Neural cell (in vitro differentiated cells): Measurements from ENCODE around the gene SLC25A13. TPM values are rescaled to one million over a fixed set of nuclear protein-coding genes. Genes with fewer than 3 reads are reported as not detected.

Experiments used
- H2AFZ ChIP-seq: fragments of 200-600, 300-800 bp; sonication (generic), shearing (Covaris generic); 2 replicates; pipeline ENCODE4 v1.6.0; 2014; ENCODE audit warnings: low read depth, mild to moderate bottlenecking, antibody characterized with exemption, low read length, moderate library complexity
- H3F3A ChIP-seq: fragments of 200-600 bp; shearing (Covaris generic); 2 replicates; pipeline ENCODE4 v1.6.1; 2016; ENCODE audit warnings: mild to moderate bottlenecking, moderate library complexity, mixed read lengths, antibody characterized with exemption, low read length; ENCODE audit not compliant: insufficient read depth, poor library complexity, severe bottlenecking
- H3K27ac ChIP-seq: fragments of 200-600, 300-800 bp; sonication (generic), shearing (Covaris generic); 2 replicates; pipeline ENCODE4 v1.5.1; 2014; ENCODE audit warnings: mild to moderate bottlenecking, low read length, moderate library complexity
- H3K27me3 ChIP-seq: fragments of 300-800, 200-600 bp; sonication (generic), shearing (Covaris generic); 2 replicates; pipeline ENCODE4 v1.6.0; 2014; ENCODE audit warnings: mild to moderate bottlenecking, low read depth, low read length, moderate library complexity; ENCODE audit not compliant: insufficient read depth
- H3K36me3 ChIP-seq: fragments of 300-800, 200-600 bp; sonication (generic), shearing (Covaris generic); 2 replicates; pipeline ENCODE4 v1.5.1; 2014; ENCODE audit warnings: mild to moderate bottlenecking, antibody characterized with exemption, low read length, moderate library complexity; ENCODE audit not compliant: insufficient read depth
- H3K4me2 ChIP-seq: fragments of 300-800, 200-600 bp; sonication (generic), shearing (Covaris generic); 2 replicates; pipeline ENCODE4 v1.6.0; 2014; ENCODE audit warnings: mild to moderate bottlenecking, low read length
- H3K4me3 ChIP-seq: fragments of 300-800, 200-600 bp; sonication (generic), shearing (Covaris generic); 2 replicates; pipeline ENCODE4 v1.5.1; 2014; ENCODE audit warnings: mild to moderate bottlenecking, low read length, moderate library complexity
- H3K79me2 ChIP-seq: fragments of 200-600 bp; shearing (Covaris generic); replicated peaks from 2 replicates; pipeline ENCODE4 v1.6.0; 2014; ENCODE audit warnings: mild to moderate bottlenecking, low read length, moderate library complexity; ENCODE audit not compliant: insufficient read depth
- H3K9ac ChIP-seq: fragments of 300-800, 200-600 bp; sonication (generic), shearing (Covaris generic); 2 replicates; pipeline ENCODE4 v1.6.1; 2016; ENCODE audit warnings: mild to moderate bottlenecking, low read length, mixed read lengths
- H3K9me2 ChIP-seq: fragments of 200-600 bp; shearing (Covaris generic); 2 replicates; pipeline ENCODE4 v1.6.1; 2016; ENCODE audit warnings: mild to moderate bottlenecking, low read length, mixed read lengths; ENCODE audit not compliant: insufficient read depth
- H3K9me3 ChIP-seq: fragments of 200-600, 300-800 bp; sonication (generic), shearing (Covaris generic); 2 replicates; pipeline ENCODE4 v1.6.1; 2016; ENCODE audit warnings: mild to moderate bottlenecking, mixed run types, low read length, moderate library complexity, mixed read lengths
- H4K20me1 ChIP-seq: fragments of 200-600 bp; shearing (Covaris generic); 2 replicates; pipeline ENCODE4 v1.6.1; 2016; ENCODE audit warnings: mild to moderate bottlenecking, mixed run types; ENCODE audit not compliant: insufficient read depth
- CTCF ChIP-seq: fragments of 450-650 bp; IDR thresholded peaks from 2 replicates; pipeline ENCODE4 v1.5.1; 2014; ENCODE audit warnings: antibody characterized with exemption, mild to moderate bottlenecking, moderate library complexity; ENCODE audit not compliant: poor library complexity, severe bottlenecking
- EP300 ChIP-seq: fragments of 450-650 bp; conservative IDR thresholded peaks from 2 replicates; pipeline ENCODE4 v1.6.1; 2014; ENCODE audit warnings: antibody characterized with exemption, mild to moderate bottlenecking, moderate library complexity; ENCODE audit not compliant: poor library complexity, severe bottlenecking
- EZH2 ChIP-seq: fragments of 200-600, 300-800 bp; shearing (Covaris generic), sonication (generic); IDR thresholded peaks from 2 replicates; pipeline ENCODE4 v1.6.1; 2014; ENCODE audit warnings: antibody characterized with exemption, low read length, borderline replicate concordance, mild to moderate bottlenecking; ENCODE audit not compliant: insufficient read depth, poor library complexity, severe bottlenecking
- MXI1 ChIP-seq: fragments of 450-650 bp; conservative IDR thresholded peaks from 2 replicates; pipeline ENCODE4 v1.6.1; 2014; ENCODE audit warnings: antibody characterized with exemption, mild to moderate bottlenecking; ENCODE audit not compliant: poor library complexity, severe bottlenecking
- POLR2AphosphoS5 ChIP-seq: IDR thresholded peaks from 2 replicates; pipeline ENCODE4 v1.6.1; 2012
- RAD21 ChIP-seq: fragments of 450-650 bp; conservative IDR thresholded peaks from 2 replicates; pipeline ENCODE4 v1.6.1; 2014; ENCODE audit warnings: antibody characterized with exemption, mild to moderate bottlenecking, moderate library complexity
- REST ChIP-seq: IDR thresholded peaks from 2 replicates; pipeline ENCODE4 v1.6.1; 2012; ENCODE audit warnings: borderline replicate concordance
- SMC3 ChIP-seq: fragments of 450-650 bp; conservative IDR thresholded peaks from 2 replicates; pipeline ENCODE4 v1.6.1; 2014; ENCODE audit warnings: antibody characterized with exemption, mild to moderate bottlenecking, moderate library complexity; ENCODE audit not compliant: poor library complexity
- TAF1 ChIP-seq: IDR thresholded peaks from 2 replicates; pipeline ENCODE4 v1.6.1; 2012; ENCODE audit warnings: low read depth
- polyA plus RNA-seq: library from polyadenylated mRNA; depleted of rRNA; stranded (reverse); fragments of >200 nt; gene quantifications from 2 replicates; pipeline ENCODE4 v1.2.3, GENCODE V29; 2014

Gene SLC25A13
- polyA plus RNA-seq, 1 donor from 2014 or later, result 20.2 TPM

GRCh38 chr7:96181174-96181573, 140.7 kb downstream of the SLC25A13 start:
- no peak overlapping the region for H2AFZ ChIP-seq
- no peak overlapping the region for H3K9ac ChIP-seq
- H3K27ac ChIP-seq, result no peak overlapping the region
- H3K36me3 ChIP-seq, result no peaks in the 10 kb centered on the region
- no peak overlapping the region for H3K4me2 ChIP-seq
- no peaks in the 10 kb centered on the region for H3F3A ChIP-seq
- TF ChIP-seq RAD21, result no peak
- TF ChIP-seq TAF1, result no peak
- no peak for TF ChIP-seq CTCF
- no peak for TF ChIP-seq REST
- no peak for TF ChIP-seq EP300
- no peak for TF ChIP-seq SMC3
- TF ChIP-seq EZH2, result no peak
- no peak for TF ChIP-seq POLR2AphosphoS5
- no peak for TF ChIP-seq MXI1
- H3K27me3 ChIP-seq, result no peaks in the 10 kb centered on the region
- H3K9me2 ChIP-seq, result no peaks in the 10 kb centered on the region
- no peaks in the 10 kb centered on the region for H3K9me3 ChIP-seq
- no peaks in the 10 kb centered on the region for H4K20me1 ChIP-seq
- peaks cover 5% of the 10 kb centered on the region for H3K79me2 ChIP-seq
- H3K4me3 ChIP-seq, result no peak overlapping the region

- no peak overlapping the region for H2AFZ ChIP-seq
- H3K36me3 ChIP-seq, result no peaks in the 10 kb centered on the region
- H3K27me3 ChIP-seq, result no peaks in the 10 kb centered on the region
- TF ChIP-seq REST (no peak), SMC3 (peak; percentile 80), RAD21 (peak; percentile 85), MXI1 (no peak), CTCF (peak; percentile 72), EZH2 (no peak)
- no peak overlapping the region for H3K4me2 ChIP-seq
- no peaks in the 10 kb centered on the region for H3F3A ChIP-seq
- no peaks in the 10 kb centered on the region for H4K20me1 ChIP-seq
- no peak overlapping the region for H3K4me3 ChIP-seq
- H3K9me2 ChIP-seq, result no peaks in the 10 kb centered on the region
- H3K9me3 ChIP-seq, result no peaks in the 10 kb centered on the region
- no peak overlapping the region for H3K9ac ChIP-seq
- H3K79me2 ChIP-seq, result peaks cover 5% of the 10 kb centered on the region
- H3K27ac ChIP-seq, result no peak overlapping the region
Observed at GRCh38 chr7:96179837-96180236, 142.1 kb downstream of the SLC25A13 start.
